HepG2 (cell line): ENCODE data around the gene ZC3H18.

ENCODE experiments used
- EP300 ChIP-seq, 3 experiments: sonication (generic) in 1 of 3; formaldehyde crosslinking in 1 of 3; IDR thresholded peaks; 2 replicates each; pipeline versions ENCODE4 v1.5.1 to v1.6.1; 2011 to 2020; ENCODE audit warnings: low read depth in 2 of 3, low read length in 2 of 3, borderline replicate concordance in 1 of 3, improper control_type of control experiment in 1 of 3, mild to moderate bottlenecking in 1 of 3, missing genetic modification reagents in 1 of 3, moderate library complexity in 1 of 3
- GABPB1 ChIP-seq: IDR thresholded peaks from 2 replicates; pipeline ENCODE4 v1.6.1; 2016; ENCODE audit warnings: mild to moderate bottlenecking, missing genetic modification reagents, moderate library complexity, missing compliant biosample characterization
- HHEX ChIP-seq: IDR thresholded peaks from 2 replicates; pipeline ENCODE4 v1.6.1; 2016; ENCODE audit warnings: control low read depth
- SMARCE1 ChIP-seq: fragments of 450-650 bp; IDR thresholded peaks from 2 replicates; pipeline ENCODE4 v1.6.1; 2017; ENCODE audit warnings: borderline replicate concordance
- TCF7 ChIP-seq: sonication (generic); IDR thresholded peaks from 2 replicates; pipeline ENCODE4 v1.6.1; 2016; ENCODE audit warnings: antibody characterized with exemption, low read depth
- TF ChIP-seq, protein P1 (sequence below), 2 experiments: IDR thresholded peaks; 2 replicates each; pipeline ENCODE4 v1.6.1; 2011 to 2012; ENCODE audit warnings: low read length in 2 of 2, borderline replicate concordance in 1 of 2, low read depth in 1 of 2, mild to moderate bottlenecking in 1 of 2, moderate library complexity in 1 of 2

DNA sequence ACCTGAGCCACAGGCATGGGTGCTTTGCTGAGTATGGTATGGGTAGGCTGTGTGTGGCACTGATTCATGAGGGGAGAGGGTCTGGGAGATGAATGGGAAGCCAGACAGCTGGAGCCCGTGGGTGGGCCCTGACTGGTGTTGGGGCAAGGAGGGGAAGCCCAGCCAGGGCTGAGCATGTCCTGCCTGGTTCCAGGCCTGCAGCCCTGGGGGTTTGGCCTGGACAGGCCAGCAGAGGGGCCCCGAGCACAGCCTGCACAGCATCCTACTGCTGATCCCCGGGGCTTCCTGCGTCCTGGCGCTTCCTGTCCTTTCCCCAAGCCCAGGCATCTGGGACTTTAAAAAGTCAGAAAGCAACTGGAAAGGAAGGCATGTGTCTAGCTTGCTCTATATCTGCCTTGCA, 97.3 kb downstream of the ZC3H18 start:
- TF ChIP-seq EP300 (IDR thresholded peaks at IDR 0.05; ENCODE audit: low read depth in 2 of 2, low read length in 2 of 2) (no peak), EP300 (CRISPR knock-in tag; IDR thresholded peaks at IDR 0.05; ENCODE audit: borderline replicate concordance) (no peak), TCF7 (no peak), GABPB1 (CRISPR knock-in tag) (no peak), SMARCE1 (no peak), HHEX (CRISPR knock-in tag) (no peak)
- TF ChIP-seq, protein P1, sequence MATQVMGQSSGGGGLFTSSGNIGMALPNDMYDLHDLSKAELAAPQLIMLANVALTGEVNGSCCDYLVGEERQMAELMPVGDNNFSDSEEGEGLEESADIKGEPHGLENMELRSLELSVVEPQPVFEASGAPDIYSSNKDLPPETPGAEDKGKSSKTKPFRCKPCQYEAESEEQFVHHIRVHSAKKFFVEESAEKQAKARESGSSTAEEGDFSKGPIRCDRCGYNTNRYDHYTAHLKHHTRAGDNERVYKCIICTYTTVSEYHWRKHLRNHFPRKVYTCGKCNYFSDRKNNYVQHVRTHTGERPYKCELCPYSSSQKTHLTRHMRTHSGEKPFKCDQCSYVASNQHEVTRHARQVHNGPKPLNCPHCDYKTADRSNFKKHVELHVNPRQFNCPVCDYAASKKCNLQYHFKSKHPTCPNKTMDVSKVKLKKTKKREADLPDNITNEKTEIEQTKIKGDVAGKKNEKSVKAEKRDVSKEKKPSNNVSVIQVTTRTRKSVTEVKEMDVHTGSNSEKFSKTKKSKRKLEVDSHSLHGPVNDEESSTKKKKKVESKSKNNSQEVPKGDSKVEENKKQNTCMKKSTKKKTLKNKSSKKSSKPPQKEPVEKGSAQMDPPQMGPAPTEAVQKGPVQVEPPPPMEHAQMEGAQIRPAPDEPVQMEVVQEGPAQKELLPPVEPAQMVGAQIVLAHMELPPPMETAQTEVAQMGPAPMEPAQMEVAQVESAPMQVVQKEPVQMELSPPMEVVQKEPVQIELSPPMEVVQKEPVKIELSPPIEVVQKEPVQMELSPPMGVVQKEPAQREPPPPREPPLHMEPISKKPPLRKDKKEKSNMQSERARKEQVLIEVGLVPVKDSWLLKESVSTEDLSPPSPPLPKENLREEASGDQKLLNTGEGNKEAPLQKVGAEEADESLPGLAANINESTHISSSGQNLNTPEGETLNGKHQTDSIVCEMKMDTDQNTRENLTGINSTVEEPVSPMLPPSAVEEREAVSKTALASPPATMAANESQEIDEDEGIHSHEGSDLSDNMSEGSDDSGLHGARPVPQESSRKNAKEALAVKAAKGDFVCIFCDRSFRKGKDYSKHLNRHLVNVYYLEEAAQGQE (IDR thresholded peaks at IDR 0.05; ENCODE audit: borderline replicate concordance in 1 of 2, low read depth in 1 of 2, low read length in 2 of 2) = no peak
